HepG2 (cell line): ENCODE data around the gene TLN1. TPM values are rescaled to one million over a fixed set of nuclear protein-coding genes. Genes with fewer than 3 reads are reported as not detected.
A peak's percentile ranks its signal among the peaks of the same experiment; 100 is the strongest.

Experiments used
- FOXK2 ChIP-seq: fragments of 450-650 bp; IDR thresholded peaks from 2 replicates; pipeline ENCODE4 v1.6.1; 2016
- HDAC2 ChIP-seq: sonication (generic); formaldehyde crosslinking; IDR thresholded peaks from 2 replicates; pipeline ENCODE4 v1.4.0; 2020; ENCODE audit warnings: missing genetic modification reagents
- HIVEP1 ChIP-seq: sonication (generic); formaldehyde crosslinking; IDR thresholded peaks from 2 replicates; pipeline ENCODE4 v1.4.0; 2020; ENCODE audit warnings: mild to moderate bottlenecking, missing genetic modification reagents
- HOXA5 ChIP-seq: sonication (generic); formaldehyde crosslinking; IDR thresholded peaks from 2 replicates; pipeline ENCODE4 v1.4.0; 2020; ENCODE audit warnings: missing genetic modification reagents
- HOXD1 ChIP-seq: sonication (generic); formaldehyde crosslinking; IDR thresholded peaks from 2 replicates; pipeline ENCODE4 v1.5.0; 2020; ENCODE audit warnings: missing genetic modification reagents
- MZF1 ChIP-seq: sonication (generic); formaldehyde crosslinking; IDR thresholded peaks from 2 replicates; pipeline ENCODE4 v1.8.1; 2023; ENCODE audit warnings: mild to moderate bottlenecking, missing genetic modification reagents, borderline replicate concordance
- SRSF1 ChIP-seq: fragments of 200-400 bp; formaldehyde crosslinking; optimal IDR thresholded peaks from 2 replicates; pipeline ENCODE3; 2017; ENCODE audit warnings: mild to moderate bottlenecking, low read depth, low read length, moderate library complexity
- ZNF274 ChIP-seq: sonication (generic); formaldehyde crosslinking; IDR thresholded peaks from 2 replicates; pipeline ENCODE4 v1.5.1; 2020; ENCODE audit warnings: mild to moderate bottlenecking, missing genetic modification reagents
- ZNF367 ChIP-seq: sonication (generic); formaldehyde crosslinking; IDR thresholded peaks from 2 replicates; pipeline ENCODE4 v1.4.0; 2020; ENCODE audit warnings: missing genetic modification reagents, borderline replicate concordance
- polyA plus RNA-seq, 8 experiments: library from polyadenylated mRNA; depleted of rRNA in 3 of 8; stranded (reverse) in 7 of 8; unstranded in 1 of 8; fragments of >200 nt; fragmentation: Illumina TruSeq in 4 of 8; extraction: Trizol in 4 of 8; gene quantifications; 2 replicates each; pipeline versions ENCODE4 v1.2.1 to v1.2.3, GENCODE V29; 2011 to 2016; ENCODE audit warnings: low read depth in 4 of 8, missing spikeins in 1 of 8, mixed read lengths in 1 of 8; ENCODE audit not compliant: insufficient read depth in 1 of 8
- total RNA-seq, 5 experiments: library from RNA; depleted of rRNA; stranded (reverse); fragments of >200 nt; fragmentation: Illumina TruSeq; extraction: Trizol; gene quantifications; 2 replicates each; pipeline ENCODE4 v1.2.3, GENCODE V29; 2016; ENCODE audit warnings: low read depth in 1 of 5
- TF ChIP-seq, protein P1 (sequence below): sonication (generic); formaldehyde crosslinking; IDR thresholded peaks from one replicate; pipeline ENCODE4 v1.5.1; 2020; ENCODE audit warnings: mild to moderate bottlenecking, missing genetic modification reagents; ENCODE audit errors: not compliant biosample characterization
- TF ChIP-seq, protein P2 (sequence below): sonication (generic); formaldehyde crosslinking; IDR thresholded peaks from 2 replicates; pipeline ENCODE4 v1.4.0; 2020; ENCODE audit warnings: missing genetic modification reagents
- TF ChIP-seq, protein P3 (sequence below): sonication (generic); formaldehyde crosslinking; IDR thresholded peaks from 2 replicates; pipeline ENCODE4 v1.4.0; 2020; ENCODE audit warnings: missing genetic modification reagents
- TF ChIP-seq, protein P4 (sequence below): IDR thresholded peaks from 2 replicates; pipeline ENCODE4 v1.6.1; 2016; ENCODE audit warnings: missing biosample characterization, missing genetic modification reagents, low read depth

The TLN1 gene
- total and polyA plus RNA-seq, 2 of the 13 experiments (the other 11 are each of a cell fraction or from before 2014, with no cell fraction given) = 35.2 to 51.8 TPM

DNA sequence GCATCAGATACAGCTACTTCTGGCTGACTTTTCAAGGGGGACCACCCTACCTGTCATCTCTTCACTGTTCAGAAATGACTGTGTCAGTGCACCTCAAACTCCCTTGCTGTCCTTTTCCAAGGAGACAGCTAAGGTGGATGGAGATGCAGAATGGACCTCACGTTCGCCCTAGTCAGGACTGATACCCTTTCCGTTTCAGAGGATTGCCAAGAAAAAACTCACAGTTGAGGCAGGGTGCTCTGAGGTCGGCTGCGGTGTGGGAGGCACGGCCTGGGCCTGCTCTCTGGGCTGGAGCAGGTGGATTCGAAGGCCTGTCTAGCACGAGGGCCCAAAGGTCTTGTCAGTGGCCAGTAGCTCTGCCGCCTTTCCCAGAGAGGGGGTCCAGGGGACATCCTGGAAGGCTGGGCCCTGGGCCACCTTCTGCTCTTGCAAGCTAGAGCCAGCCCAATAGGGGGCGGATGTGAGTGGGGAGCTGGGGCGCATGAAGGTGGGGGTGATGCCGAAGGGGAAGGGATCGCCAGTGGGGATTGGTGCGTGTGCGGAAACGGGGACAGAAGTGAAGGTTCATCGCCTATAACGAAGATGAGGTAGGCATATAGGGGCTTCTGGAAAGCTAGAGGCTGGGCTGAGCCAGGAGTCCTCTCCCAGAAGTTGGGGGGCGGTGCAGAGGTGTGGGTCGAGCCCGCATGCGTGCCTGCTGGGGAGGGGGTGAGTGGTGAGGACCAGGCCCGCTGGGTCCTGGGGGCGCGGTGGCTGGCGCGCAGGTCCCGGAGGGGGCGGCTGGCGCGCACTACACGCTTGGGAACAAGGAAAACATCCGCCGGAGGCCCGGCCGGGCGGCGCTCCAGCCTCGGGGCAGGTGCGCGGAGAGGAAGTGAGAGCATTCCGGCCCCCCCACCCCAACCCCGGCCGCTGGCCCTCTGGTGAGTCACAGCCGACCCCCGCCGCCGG lies 24.6 kb upstream of the TLN1 start (continued):
- TF ChIP-seq, protein P1, sequence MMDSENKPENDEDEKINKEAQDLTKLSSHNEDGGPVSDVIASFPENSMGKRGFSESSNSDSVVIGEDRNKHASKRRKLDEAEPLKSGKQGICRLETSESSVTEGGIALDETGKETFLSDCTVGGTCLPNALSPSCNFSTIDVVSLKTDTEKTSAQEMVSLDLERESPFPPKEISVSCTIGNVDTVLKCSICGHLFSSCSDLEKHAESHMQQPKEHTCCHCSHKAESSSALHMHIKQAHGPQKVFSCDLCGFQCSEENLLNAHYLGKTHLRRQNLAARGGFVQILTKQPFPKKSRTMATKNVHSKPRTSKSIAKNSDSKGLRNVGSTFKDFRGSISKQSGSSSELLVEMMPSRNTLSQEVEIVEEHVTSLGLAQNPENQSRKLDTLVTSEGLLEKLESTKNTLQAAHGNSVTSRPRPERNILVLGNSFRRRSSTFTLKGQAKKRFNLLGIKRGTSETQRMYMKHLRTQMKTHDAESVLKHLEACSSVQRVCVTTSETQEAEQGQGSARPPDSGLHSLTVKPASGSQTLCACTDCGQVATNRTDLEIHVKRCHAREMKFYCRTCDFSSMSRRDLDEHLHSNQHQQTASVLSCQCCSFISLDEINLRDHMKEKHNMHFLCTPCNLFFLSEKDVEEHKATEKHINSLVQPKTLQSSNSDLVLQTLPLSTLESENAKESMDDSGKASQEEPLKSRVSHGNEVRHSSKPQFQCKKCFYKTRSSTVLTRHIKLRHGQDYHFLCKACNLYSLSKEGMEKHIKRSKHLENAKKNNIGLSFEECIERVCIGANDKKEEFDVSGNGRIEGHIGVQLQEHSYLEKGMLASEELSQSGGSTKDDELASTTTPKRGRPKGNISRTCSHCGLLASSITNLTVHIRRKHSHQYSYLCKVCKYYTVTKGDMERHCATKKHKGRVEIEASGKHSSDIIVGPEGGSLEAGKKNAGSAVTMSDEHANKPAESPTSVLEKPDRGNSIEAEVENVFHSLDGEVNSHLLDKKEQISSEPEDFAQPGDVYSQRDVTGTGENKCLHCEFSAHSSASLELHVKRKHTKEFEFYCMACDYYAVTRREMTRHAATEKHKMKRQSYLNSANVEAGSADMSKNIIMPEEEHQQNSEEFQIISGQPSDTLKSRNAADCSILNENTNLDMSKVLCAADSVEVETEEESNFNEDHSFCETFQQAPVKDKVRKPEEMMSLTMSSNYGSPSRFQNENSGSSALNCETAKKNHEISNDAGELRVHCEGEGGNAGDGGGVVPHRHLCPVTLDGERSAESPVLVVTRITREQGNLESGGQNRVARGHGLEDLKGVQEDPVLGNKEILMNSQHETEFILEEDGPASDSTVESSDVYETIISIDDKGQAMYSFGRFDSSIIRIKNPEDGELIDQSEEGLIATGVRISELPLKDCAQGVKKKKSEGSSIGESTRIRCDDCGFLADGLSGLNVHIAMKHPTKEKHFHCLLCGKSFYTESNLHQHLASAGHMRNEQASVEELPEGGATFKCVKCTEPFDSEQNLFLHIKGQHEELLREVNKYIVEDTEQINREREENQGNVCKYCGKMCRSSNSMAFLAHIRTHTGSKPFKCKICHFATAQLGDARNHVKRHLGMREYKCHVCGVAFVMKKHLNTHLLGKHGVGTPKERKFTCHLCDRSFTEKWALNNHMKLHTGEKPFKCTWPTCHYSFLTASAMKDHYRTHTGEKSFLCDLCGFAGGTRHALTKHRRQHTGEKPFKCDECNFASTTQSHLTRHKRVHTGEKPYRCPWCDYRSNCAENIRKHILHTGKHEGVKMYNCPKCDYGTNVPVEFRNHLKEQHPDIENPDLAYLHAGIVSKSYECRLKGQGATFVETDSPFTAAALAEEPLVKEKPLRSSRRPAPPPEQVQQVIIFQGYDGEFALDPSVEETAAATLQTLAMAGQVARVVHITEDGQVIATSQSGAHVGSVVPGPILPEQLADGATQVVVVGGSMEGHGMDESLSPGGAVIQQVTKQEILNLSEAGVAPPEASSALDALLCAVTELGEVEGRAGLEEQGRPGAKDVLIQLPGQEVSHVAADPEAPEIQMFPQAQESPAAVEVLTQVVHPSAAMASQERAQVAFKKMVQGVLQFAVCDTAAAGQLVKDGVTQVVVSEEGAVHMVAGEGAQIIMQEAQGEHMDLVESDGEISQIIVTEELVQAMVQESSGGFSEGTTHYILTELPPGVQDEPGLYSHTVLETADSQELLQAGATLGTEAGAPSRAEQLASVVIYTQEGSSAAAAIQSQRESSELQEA = no peak
- no peak for TF ChIP-seq MZF1 (CRISPR knock-in tag)
- TF ChIP-seq, protein P2, sequence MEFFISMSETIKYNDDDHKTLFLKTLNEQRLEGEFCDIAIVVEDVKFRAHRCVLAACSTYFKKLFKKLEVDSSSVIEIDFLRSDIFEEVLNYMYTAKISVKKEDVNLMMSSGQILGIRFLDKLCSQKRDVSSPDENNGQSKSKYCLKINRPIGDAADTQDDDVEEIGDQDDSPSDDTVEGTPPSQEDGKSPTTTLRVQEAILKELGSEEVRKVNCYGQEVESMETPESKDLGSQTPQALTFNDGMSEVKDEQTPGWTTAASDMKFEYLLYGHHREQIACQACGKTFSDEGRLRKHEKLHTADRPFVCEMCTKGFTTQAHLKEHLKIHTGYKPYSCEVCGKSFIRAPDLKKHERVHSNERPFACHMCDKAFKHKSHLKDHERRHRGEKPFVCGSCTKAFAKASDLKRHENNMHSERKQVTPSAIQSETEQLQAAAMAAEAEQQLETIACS = 0 out of 2 replicates have a peak, but pooled peaks have one; percentile 34
- peak; percentile 84; the same call in 1 of the 2 replicates for TF ChIP-seq ZNF367 (CRISPR knock-in tag)
- TF ChIP-seq FOXK2 = no peak
- peak; percentile 82 for TF ChIP-seq HOXD1 (CRISPR knock-in tag)
- TF ChIP-seq HIVEP1 = no peak; the same call in 1 of the 2 replicates
- TF ChIP-seq HOXA5 (CRISPR knock-in tag) = peak; percentile 91; the same call in 1 of the 2 replicates
- peak; percentile 58; the same call in 1 of the 2 replicates for TF ChIP-seq ZNF274 (CRISPR knock-in tag)
- peak; percentile 10; the same call in 1 of the 2 replicates for TF ChIP-seq HDAC2 (CRISPR knock-in tag)
- TF ChIP-seq, protein P3, sequence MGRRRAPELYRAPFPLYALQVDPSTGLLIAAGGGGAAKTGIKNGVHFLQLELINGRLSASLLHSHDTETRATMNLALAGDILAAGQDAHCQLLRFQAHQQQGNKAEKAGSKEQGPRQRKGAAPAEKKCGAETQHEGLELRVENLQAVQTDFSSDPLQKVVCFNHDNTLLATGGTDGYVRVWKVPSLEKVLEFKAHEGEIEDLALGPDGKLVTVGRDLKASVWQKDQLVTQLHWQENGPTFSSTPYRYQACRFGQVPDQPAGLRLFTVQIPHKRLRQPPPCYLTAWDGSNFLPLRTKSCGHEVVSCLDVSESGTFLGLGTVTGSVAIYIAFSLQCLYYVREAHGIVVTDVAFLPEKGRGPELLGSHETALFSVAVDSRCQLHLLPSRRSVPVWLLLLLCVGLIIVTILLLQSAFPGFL (CRISPR knock-in tag) = 0 out of 2 replicates have a peak, but pooled peaks have one; percentile 59
- peak; percentile 62 for TF ChIP-seq SRSF1
- TF ChIP-seq, protein P4, sequence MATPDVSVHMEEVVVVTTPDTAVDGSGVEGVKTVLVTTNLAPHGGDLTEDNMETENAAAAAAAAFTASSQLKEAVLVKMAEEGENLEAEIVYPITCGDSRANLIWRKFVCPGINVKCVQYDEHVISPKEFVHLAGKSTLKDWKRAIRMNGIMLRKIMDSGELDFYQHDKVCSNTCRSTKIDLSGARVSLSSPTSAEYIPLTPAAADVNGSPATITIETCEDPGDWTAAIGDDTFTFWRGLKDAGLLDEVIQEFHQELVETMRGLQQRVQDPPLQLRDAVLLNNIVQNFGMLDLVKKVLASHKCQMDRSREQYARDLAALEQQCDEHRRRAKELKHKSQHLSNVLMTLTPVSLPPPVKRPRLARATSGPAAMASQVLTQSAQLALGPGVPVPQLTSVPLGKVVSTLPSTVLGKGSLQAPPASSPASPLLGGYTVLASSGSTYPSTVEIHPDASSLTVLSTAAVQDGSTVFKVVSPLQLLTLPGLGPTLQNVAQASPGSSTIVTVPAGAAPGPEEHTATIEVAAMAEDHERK (CRISPR knock-in tag) = no peak
